WTC11 (cell line): ENCODE measurements around the gene ACOXL. TPM values are rescaled to one million over a fixed set of nuclear protein-coding genes. Genes with fewer than 3 reads are reported as not detected.
A peak's percentile ranks its signal among the peaks of the same experiment; 100 is the strongest.

Experiments
- ATAC-seq: fragments of 200-7000 bp; cut with Tn5 transposase; 2 replicates; pipeline ENCODE4 v1.10.0; 2021; ENCODE audit warnings: mild to moderate bottlenecking, moderate library complexity
- CTCF ChIA-PET: fragments of 300-600 bp; sonication (Branson Sonifier 250); formaldehyde crosslinking; loops from one replicate; lab custom pipeline; 2021; ENCODE audit warnings: antibody characterized with exemption; lab: Charles Lee
- POLR2A ChIA-PET: fragments of 350-600 bp; sonication (Branson Sonifier 250); formaldehyde crosslinking; loops from one replicate; lab custom pipeline; 2021; ENCODE audit warnings: antibody characterized with exemption; lab: Charles Lee
- DNase-seq: peaks from one replicate; pipeline ENCODE4 v3.0.0; 2021; ENCODE audit warnings: low spot score
- H3K27ac Mint-ChIP-seq: 2 replicates; pipeline ENCODE4 v1.8.0; 2021; ENCODE audit warnings: mixed read lengths
- H3K27me3 Mint-ChIP-seq: 2 replicates; pipeline ENCODE4 v1.8.0; 2021; ENCODE audit warnings: low read depth, mild to moderate bottlenecking, moderate library complexity, mixed read lengths
- H3K36me3 Mint-ChIP-seq: 2 replicates; pipeline ENCODE4 v1.8.0; 2021; ENCODE audit warnings: mixed read lengths
- H3K4me1 Mint-ChIP-seq: 2 replicates; pipeline ENCODE4 v1.8.0; 2022; ENCODE audit warnings: mixed read lengths
- H3K4me3 Mint-ChIP-seq: 2 replicates; pipeline ENCODE4 v1.8.0; 2021; ENCODE audit warnings: mild to moderate bottlenecking, moderate library complexity, mixed read lengths
- H3K9me3 Mint-ChIP-seq: 2 replicates; pipeline ENCODE4 v1.8.0; 2021; ENCODE audit warnings: mixed read lengths
- ARID4B ChIP-seq: sonication (generic); formaldehyde crosslinking; IDR thresholded peaks from 2 replicates; pipeline ENCODE4 v1.8.0; 2023; ENCODE audit warnings: missing genetic modification reagents, mild to moderate bottlenecking, borderline replicate concordance
- ATF1 ChIP-seq: sonication (generic); formaldehyde crosslinking; IDR thresholded peaks from 2 replicates; pipeline ENCODE4 v1.8.1; 2023; ENCODE audit warnings: mild to moderate bottlenecking, moderate library complexity, missing genetic modification reagents
- CBFB ChIP-seq: sonication (generic); formaldehyde crosslinking; IDR thresholded peaks from 2 replicates; pipeline ENCODE4 v1.8.1; 2022; ENCODE audit warnings: mild to moderate bottlenecking, low read depth, missing genetic modification reagents
- CDX4 ChIP-seq: fragments of 250-450 bp; sonication (Bioruptor Pico); IDR thresholded peaks from 2 replicates; pipeline ENCODE4 v1.9.0; 2021; ENCODE audit warnings: moderate library complexity, mild to moderate bottlenecking, inconsistent platforms, borderline replicate concordance
- CREM ChIP-seq: sonication (generic); formaldehyde crosslinking; IDR thresholded peaks from 2 replicates; pipeline ENCODE4 v1.8.1; 2022; ENCODE audit warnings: mild to moderate bottlenecking, missing genetic modification reagents, moderate library complexity
- E2F4 ChIP-seq: sonication (generic); formaldehyde crosslinking; IDR thresholded peaks from 2 replicates; pipeline ENCODE4 v1.8.1; 2022; ENCODE audit warnings: low read depth, mild to moderate bottlenecking, moderate library complexity, missing genetic modification reagents, borderline replicate concordance
- ETV6 ChIP-seq: sonication (generic); formaldehyde crosslinking; IDR thresholded peaks from 2 replicates; pipeline ENCODE4 v1.8.1; 2022; ENCODE audit warnings: mild to moderate bottlenecking, missing genetic modification reagents
- GTF2I ChIP-seq: fragments of 250-450 bp; sonication (Bioruptor Pico); conservative IDR thresholded peaks from 2 replicates; pipeline ENCODE4 v1.4.0; 2021; ENCODE audit warnings: mild to moderate bottlenecking
- IRF1 ChIP-seq: sonication (generic); formaldehyde crosslinking; IDR thresholded peaks from 2 replicates; pipeline ENCODE4 v1.8.0; 2023; ENCODE audit warnings: missing genetic modification reagents
- JUN ChIP-seq: sonication (generic); formaldehyde crosslinking; IDR thresholded peaks from 2 replicates; pipeline ENCODE4 v1.8.0; 2023; ENCODE audit warnings: mild to moderate bottlenecking, missing genetic modification reagents
- KAT7 ChIP-seq: sonication (generic); formaldehyde crosslinking; IDR thresholded peaks from 2 replicates; pipeline ENCODE4 v1.8.1; 2023; ENCODE audit warnings: missing genetic modification reagents, mild to moderate bottlenecking, borderline replicate concordance
- MYBL2 ChIP-seq: sonication (generic); formaldehyde crosslinking; IDR thresholded peaks from 2 replicates; pipeline ENCODE4 v1.8.1; 2023; ENCODE audit warnings: mild to moderate bottlenecking, moderate library complexity, missing genetic modification reagents
- NFE2L1 ChIP-seq: sonication (generic); formaldehyde crosslinking; IDR thresholded peaks from 2 replicates; pipeline ENCODE4 v1.8.1; 2023; ENCODE audit warnings: missing genetic modification reagents
- NFYB ChIP-seq: sonication (generic); formaldehyde crosslinking; conservative IDR thresholded peaks from 2 replicates; pipeline ENCODE4 v1.8.0; 2022; ENCODE audit warnings: low read depth, missing genetic modification reagents
- NR3C1 ChIP-seq: sonication (generic); formaldehyde crosslinking; conservative IDR thresholded peaks from 2 replicates; pipeline ENCODE4 v1.8.1; 2023; ENCODE audit warnings: low read depth, mild to moderate bottlenecking, missing genetic modification reagents
- SMAD4 ChIP-seq: sonication (generic); formaldehyde crosslinking; IDR thresholded peaks from 2 replicates; pipeline ENCODE4 v1.8.0; 2022; ENCODE audit warnings: mild to moderate bottlenecking, missing genetic modification reagents
- TCF7 ChIP-seq: sonication (generic); formaldehyde crosslinking; IDR thresholded peaks from 2 replicates; pipeline ENCODE4 v1.8.0; 2022; ENCODE audit warnings: mild to moderate bottlenecking, low read depth, missing genetic modification reagents, moderate library complexity
- ZNF138 ChIP-seq: sonication (generic); formaldehyde crosslinking; conservative IDR thresholded peaks from 2 replicates; pipeline ENCODE4 v1.8.1; 2022; ENCODE audit warnings: mild to moderate bottlenecking, moderate library complexity, missing genetic modification reagents
- ZNF317 ChIP-seq: sonication (generic); formaldehyde crosslinking; IDR thresholded peaks from 2 replicates; pipeline ENCODE4 v1.8.1; 2023; ENCODE audit warnings: low read depth, mild to moderate bottlenecking, moderate library complexity, missing genetic modification reagents, borderline replicate concordance
- ZNF396 ChIP-seq: fragments of 250-450 bp; sonication (Bioruptor Pico); IDR thresholded peaks from 2 replicates; pipeline ENCODE4 v1.8.0; 2021; ENCODE audit warnings: mild to moderate bottlenecking, moderate library complexity, borderline replicate concordance
- total RNA-seq: library from RNA; stranded (reverse); gene quantifications from 3 replicates; pipeline ENCODE4 v1.2.3, GENCODE V29; 2021
- TF ChIP-seq, protein P1 (sequence below): sonication (generic); formaldehyde crosslinking; IDR thresholded peaks from 2 replicates; pipeline ENCODE4 v1.8.0; 2022; ENCODE audit warnings: mild to moderate bottlenecking, missing genetic modification reagents
- TF ChIP-seq, protein P2 (sequence below): fragments of 250-450 bp; sonication (Bioruptor Pico); IDR thresholded peaks from 2 replicates; pipeline ENCODE4 v1.9.0; 2021; ENCODE audit warnings: mild to moderate bottlenecking, borderline replicate concordance
- TF ChIP-seq, protein P3 (sequence below): sonication (generic); formaldehyde crosslinking; conservative IDR thresholded peaks from 2 replicates; pipeline ENCODE4 v1.8.1; 2022; ENCODE audit warnings: mild to moderate bottlenecking, missing genetic modification reagents

Gene ACOXL
- total RNA-seq, 1 experiment from 2014 or later: 14.9 TPM

GRCh38 chr2:111122631-111123421 lies 390.5 kb downstream of the ACOXL start:
- Mint-ChIP-seq H3K36me3 (peaks cover 38% of the 10 kb centered on the region), H3K27ac (peak overlapping the region; percentile 84), H3K4me1 (peaks cover 28% of the 10 kb centered on the region), H3K4me3 (peak overlapping the region; percentile 84), H3K27me3 (peaks cover 38% of the 10 kb centered on the region), H3K9me3 (no peaks in the 10 kb centered on the region)
- peak; percentile 83 for DNase-seq
- ATAC-seq: peak; percentile 14
- CTCF ChIA-PET: no interaction called here
- POLR2A ChIA-PET: no interaction called here
- TF ChIP-seq ATF1 (CRISPR knock-in tag) (no peak), E2F4 (CRISPR knock-in tag) (no peak), JUN (CRISPR knock-in tag) (no peak), ZNF396 (CRISPR knock-in tag) (no peak), GTF2I (CRISPR knock-in tag) (0 out of 2 replicates have a peak, but pooled peaks have one; percentile 6), SMAD4 (CRISPR knock-in tag) (no peak), TCF7 (CRISPR knock-in tag) (peak; percentile 79; the same call in 1 of the 2 replicates), NFE2L1 (CRISPR knock-in tag) (peak; percentile 34; the same call in 1 of the 2 replicates), CREM (CRISPR knock-in tag) (no peak), ARID4B (CRISPR knock-in tag) (0 out of 2 replicates have a peak, but pooled peaks have one; percentile 26), ETV6 (CRISPR knock-in tag) (0 out of 2 replicates have a peak, but pooled peaks have one; percentile 36), IRF1 (CRISPR knock-in tag) (no peak), MYBL2 (CRISPR knock-in tag) (peak; percentile 50; the same call in 1 of the 2 replicates), ZNF138 (CRISPR knock-in tag) (no peak), ZNF317 (CRISPR knock-in tag) (no peak), CBFB (CRISPR knock-in tag) (no peak), CDX4 (no peak), NR3C1 (no peak), KAT7 (CRISPR knock-in tag) (peak; percentile 66; the same call in 1 of the 2 replicates), NFYB (no peak)
- TF ChIP-seq, protein P1, sequence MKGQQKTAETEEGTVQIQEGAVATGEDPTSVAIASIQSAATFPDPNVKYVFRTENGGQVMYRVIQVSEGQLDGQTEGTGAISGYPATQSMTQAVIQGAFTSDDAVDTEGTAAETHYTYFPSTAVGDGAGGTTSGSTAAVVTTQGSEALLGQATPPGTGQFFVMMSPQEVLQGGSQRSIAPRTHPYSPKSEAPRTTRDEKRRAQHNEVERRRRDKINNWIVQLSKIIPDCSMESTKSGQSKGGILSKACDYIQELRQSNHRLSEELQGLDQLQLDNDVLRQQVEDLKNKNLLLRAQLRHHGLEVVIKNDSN (CRISPR knock-in tag): no peak
- TF ChIP-seq, protein P2, sequence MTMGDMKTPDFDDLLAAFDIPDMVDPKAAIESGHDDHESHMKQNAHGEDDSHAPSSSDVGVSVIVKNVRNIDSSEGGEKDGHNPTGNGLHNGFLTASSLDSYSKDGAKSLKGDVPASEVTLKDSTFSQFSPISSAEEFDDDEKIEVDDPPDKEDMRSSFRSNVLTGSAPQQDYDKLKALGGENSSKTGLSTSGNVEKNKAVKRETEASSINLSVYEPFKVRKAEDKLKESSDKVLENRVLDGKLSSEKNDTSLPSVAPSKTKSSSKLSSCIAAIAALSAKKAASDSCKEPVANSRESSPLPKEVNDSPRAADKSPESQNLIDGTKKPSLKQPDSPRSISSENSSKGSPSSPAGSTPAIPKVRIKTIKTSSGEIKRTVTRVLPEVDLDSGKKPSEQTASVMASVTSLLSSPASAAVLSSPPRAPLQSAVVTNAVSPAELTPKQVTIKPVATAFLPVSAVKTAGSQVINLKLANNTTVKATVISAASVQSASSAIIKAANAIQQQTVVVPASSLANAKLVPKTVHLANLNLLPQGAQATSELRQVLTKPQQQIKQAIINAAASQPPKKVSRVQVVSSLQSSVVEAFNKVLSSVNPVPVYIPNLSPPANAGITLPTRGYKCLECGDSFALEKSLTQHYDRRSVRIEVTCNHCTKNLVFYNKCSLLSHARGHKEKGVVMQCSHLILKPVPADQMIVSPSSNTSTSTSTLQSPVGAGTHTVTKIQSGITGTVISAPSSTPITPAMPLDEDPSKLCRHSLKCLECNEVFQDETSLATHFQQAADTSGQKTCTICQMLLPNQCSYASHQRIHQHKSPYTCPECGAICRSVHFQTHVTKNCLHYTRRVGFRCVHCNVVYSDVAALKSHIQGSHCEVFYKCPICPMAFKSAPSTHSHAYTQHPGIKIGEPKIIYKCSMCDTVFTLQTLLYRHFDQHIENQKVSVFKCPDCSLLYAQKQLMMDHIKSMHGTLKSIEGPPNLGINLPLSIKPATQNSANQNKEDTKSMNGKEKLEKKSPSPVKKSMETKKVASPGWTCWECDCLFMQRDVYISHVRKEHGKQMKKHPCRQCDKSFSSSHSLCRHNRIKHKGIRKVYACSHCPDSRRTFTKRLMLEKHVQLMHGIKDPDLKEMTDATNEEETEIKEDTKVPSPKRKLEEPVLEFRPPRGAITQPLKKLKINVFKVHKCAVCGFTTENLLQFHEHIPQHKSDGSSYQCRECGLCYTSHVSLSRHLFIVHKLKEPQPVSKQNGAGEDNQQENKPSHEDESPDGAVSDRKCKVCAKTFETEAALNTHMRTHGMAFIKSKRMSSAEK (CRISPR knock-in tag): no peak
- TF ChIP-seq, protein P3, sequence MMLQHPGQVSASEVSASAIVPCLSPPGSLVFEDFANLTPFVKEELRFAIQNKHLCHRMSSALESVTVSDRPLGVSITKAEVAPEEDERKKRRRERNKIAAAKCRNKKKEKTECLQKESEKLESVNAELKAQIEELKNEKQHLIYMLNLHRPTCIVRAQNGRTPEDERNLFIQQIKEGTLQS (CRISPR knock-in tag): no peak
